Pancreas (tissue), 10 donors: ENCODE results near the gene SRRM3. TPM values are rescaled to one million over a fixed set of nuclear protein-coding genes. Genes with fewer than 3 reads are reported as not detected.

ENCODE experiments used
- ATAC-seq, 4 donors: fragments of 200-7000 bp; cut with Tn5 transposase; one replicate each; pipeline versions ENCODE4 v1.8.0 to v1.9.1; 2020; ENCODE audit warnings: mild to moderate bottlenecking in 4 of 4, moderate library complexity in 4 of 4
- DNase-seq, 6 donors: peaks; one replicate each; pipeline ENCODE4 v3.0.0-alpha.2; 2020
- FAIRE-seq: peaks from 2 replicates; lab custom pipeline; 2012; peaks lifted over from hg19 to GRCh38; lab: Jason Lieb, UNC
- H3K27ac ChIP-seq, 4 donors: fragments of 200-600 bp; sonication (generic); 1 replicate in 3 of 4; 2 replicates in 1 of 4; pipeline versions ENCODE4 v1.5.0 to v1.8.0; 2020
- H3K27me3 ChIP-seq, 4 donors: fragments of 200-600 bp; one replicate each; pipeline ENCODE4 v1.8.0; 2021
- H3K36me3 ChIP-seq, 3 donors: fragments of 200-600 bp; sonication (generic) in 1 of 3; one replicate each; pipeline versions ENCODE4 v1.5.0 to v1.8.0; 2020 to 2021
- H3K4me1 ChIP-seq, 3 donors: fragments of 200-600 bp; one replicate each; pipeline ENCODE4 v1.8.0; 2021
- H3K4me3 ChIP-seq, 4 donors: fragments of 200-600 bp; sonication (generic) in 2 of 4; one replicate each; pipeline versions ENCODE4 v1.5.0 to v1.8.0; 2020 to 2021
- H3K9me3 ChIP-seq, 4 donors: fragments of 200-600 bp; one replicate each; pipeline ENCODE4 v1.8.0; 2021
- CTCF ChIP-seq, 4 donors: fragments of 200-600 bp; sonication (generic) in 3 of 4; IDR thresholded peaks; one replicate each; pipeline versions ENCODE4 v1.5.0 to v1.8.0; 2021; ENCODE audit warnings: antibody characterized with exemption in 4 of 4
- WGBS, 2 donors: extraction: QIAGEN DNeasy Blood & Tissue Kit; methylation state at CpG; one replicate each; pipeline ENCODE4 v1.1.7; 2013; 5-methylcytosine and 5-hydroxymethylcytosine counted together
- intact Hi-C, 3 donors: fragments of 100-400 bp; cut with DNase I; formaldehyde crosslinking; loops; one replicate each; pipeline versions ENCODE4 v1.11.1 to v1.14.2; 2022
- polyA plus RNA-seq, 2 donors: library from polyadenylated mRNA; stranded (reverse); fragments of 200-250 nt; gene quantifications; one replicate each; pipeline ENCODE4 v1.2.3, GENCODE V29; 2013
- total RNA-seq, 6 donors: library from RNA; stranded (reverse); fragmentation: NEBNext Ultra II Directional in 4 of 6; extraction: Animal tissue kit (Norgen Biotek cat#: 25700) in 4 of 6; gene quantifications; one replicate each; pipeline versions ENCODE4 v1.2.1 to v1.2.4, GENCODE V29; 2021 to 2023
- donor health status: healthy with polysubstance abuse.
- donor health status: DM: no; HTN: no; CAD: no; lungs with moderate emphysema.
- donor health status: DM: no; HTN: no; CAD: no.
- donor health status: control.
- donor health status: control.
- donor health status: Bipolar disorder and iron deficiency.
- donor health status: DM: yes; HTN: yes; CAD: no.
- donor health status: DM: no; HTN: no; CAD: no.
- donor health status: DM: no; HTN: no; CAD: no.
- donor health status: DM: yes; HTN: yes; CAD: no.

SRRM3 gene
- total and polyA plus RNA-seq, 8 donors: 1.2 to 10.4 (median 2.0) TPM

- H3K27me3 ChIP-seq: peaks cover 0 to 6% (median 0%) of the 10 kb centered on the region in 4 donors
- 60 to 67% methylated on average over 10 of the region's 10 CpGs for WGBS, 2 donors
These were observed 31.0 kb downstream of the SRRM3 start for GRCh38 chr7:76232698-76233097.

GRCh38 chr7:76233538-76234281 is 32.0 kb downstream of the SRRM3 start:
- Histone ChIP-seq H3K4me3 (no peak overlapping the region), H3K9me3 (no peaks in the 10 kb centered on the region), H3K27me3 (peaks cover 0 to 6% (median 0%) of the 10 kb centered on the region in 4 donors), H3K27ac (no peak overlapping the region), H3K4me1 (no peaks in the 10 kb centered on the region), H3K36me3 (no peaks in the 10 kb centered on the region)
- ATAC-seq (no peak), FAIRE-seq (no peak), DNase-seq (no peak)
- WGBS, 2 donors: 67 to 68% methylated on average over 5 of the region's 5 CpGs
- intact Hi-C loops: no loop called here
- TF ChIP-seq CTCF (IDR thresholded peaks at IDR 0.05): no peak

More at GRCh38 chr7:76232698-76233097, 31.0 kb downstream of the SRRM3 start:
- ATAC-seq (no peak), FAIRE-seq (no peak), DNase-seq (no peak)
- Histone ChIP-seq H3K36me3 (no peaks in the 10 kb centered on the region), H3K4me1 (no peaks in the 10 kb centered on the region), H3K27ac (no peak overlapping the region), H3K9me3 (no peaks in the 10 kb centered on the region), H3K4me3 (no peak overlapping the region)
- intact Hi-C loops: no loop called here
- no peak for TF ChIP-seq CTCF (IDR thresholded peaks at IDR 0.05)

GRCh38 chr7:76234282-76234584 is 32.5 kb downstream of the SRRM3 start:
- WGBS, 2 donors: 59 to 66% methylated on average over 4 of the region's 4 CpGs
- no peak for TF ChIP-seq CTCF (IDR thresholded peaks at IDR 0.05)
- no peaks in the 10 kb centered on the region for H3K9me3 ChIP-seq
- intact Hi-C loops: no loop called here
- FAIRE-seq (no peak), DNase-seq (no peak), ATAC-seq (no peak)
- no peak overlapping the region for H3K4me3 ChIP-seq
- H3K27me3 ChIP-seq: peaks cover 0 to 6% (median 0%) of the 10 kb centered on the region in 4 donors
- H3K36me3 ChIP-seq: no peaks in the 10 kb centered on the region
- H3K27ac ChIP-seq: no peak overlapping the region
- H3K4me1 ChIP-seq: no peaks in the 10 kb centered on the region

GRCh38 chr7:76234931-76235441 is 33.3 kb downstream of the SRRM3 start:
- no peaks in the 10 kb centered on the region for H3K9me3 ChIP-seq
- DNase-seq (peak; percentile 58 to 85 (median 76)), FAIRE-seq (no peak), ATAC-seq (peak; percentile 69 to 99 (median 90))
- H3K27me3 ChIP-seq: peaks cover 0 to 6% (median 0%) of the 10 kb centered on the region in 4 donors
- H3K4me1 ChIP-seq: no peaks in the 10 kb centered on the region
- intact Hi-C loops: no loop called here
- H3K36me3 ChIP-seq: no peaks in the 10 kb centered on the region
- no peak overlapping the region for H3K27ac ChIP-seq
- no peak for TF ChIP-seq CTCF (IDR thresholded peaks at IDR 0.05)
- 3 to 7% methylated on average over 42 to 48 of the region's 48 CpGs for WGBS, 2 donors
- peak overlapping the region in 1 of 4 donors; percentile 32 for H3K4me3 ChIP-seq

- no peak for FAIRE-seq
These were observed 34.5 kb downstream of the SRRM3 start for GRCh38 chr7:76236224-76236623.

More at GRCh38 chr7:76236224-76236623, 34.5 kb downstream of the SRRM3 start:
- 57 to 67% methylated on average over 7 to 8 of the region's 8 CpGs for WGBS, 2 donors
- intact Hi-C loops: no loop called here
- no peaks in the 10 kb centered on the region for H3K9me3 ChIP-seq
- no peaks in the 10 kb centered on the region for H3K4me1 ChIP-seq
- H3K27me3 ChIP-seq: peaks cover 0 to 6% (median 0%) of the 10 kb centered on the region in 4 donors
- H3K27ac ChIP-seq: no peak overlapping the region
- ATAC-seq: no peak
- H3K36me3 ChIP-seq: no peaks in the 10 kb centered on the region
- no peak overlapping the region for H3K4me3 ChIP-seq
- no peak for DNase-seq
- no peak for TF ChIP-seq CTCF (IDR thresholded peaks at IDR 0.05)
